Measurements from ENCODE around the gene WDR75. TPM values are rescaled to one million over a fixed set of nuclear protein-coding genes. Genes with fewer than 3 reads are reported as not detected.

The WDR75 gene
- 10 to 100 TPM; 45.1 to 73.9 (median 55.4) TPM for total RNA-seq

GRCh38 chr2:189440947-189441708 lies at the start of gene WDR75:
Gene WDR75, plus strand, starts transcription at chr2:189441474. Its CDS starts 19 bp downstream, at chr2:189441493.
- Histone ChIP-seq H3K27ac (peak within 1 kb of the TSS; percentile 85 to 93), H3K4me1 (replicated peaks in 1 of 2) (peaks cover 6 to 19% of the 10 kb centered on the region in 2 donors), H3K4me3 (peak within 1 kb of the TSS; percentile 52 to 67 (median 65))
- 0 to 3% (median 1%) methylated on average over 1 to 18 of the region's 48 CpGs; no CpG with 5 or more reads in 2 of the 10 experiments for WGBS, 10 experiments
- in situ Hi-C loops (cut with MboI; ENCODE audit: low pct_unique_long_range_greater_than_20kb in 2 of 9, low sequenced_read_pairs in 9 of 9, unreplicated experiment in 9 of 9) = no loop called here
- ATAC-seq (replicated peaks in 6 of 8) = peak; percentile 91 to 98 (median 97)

DNA sequence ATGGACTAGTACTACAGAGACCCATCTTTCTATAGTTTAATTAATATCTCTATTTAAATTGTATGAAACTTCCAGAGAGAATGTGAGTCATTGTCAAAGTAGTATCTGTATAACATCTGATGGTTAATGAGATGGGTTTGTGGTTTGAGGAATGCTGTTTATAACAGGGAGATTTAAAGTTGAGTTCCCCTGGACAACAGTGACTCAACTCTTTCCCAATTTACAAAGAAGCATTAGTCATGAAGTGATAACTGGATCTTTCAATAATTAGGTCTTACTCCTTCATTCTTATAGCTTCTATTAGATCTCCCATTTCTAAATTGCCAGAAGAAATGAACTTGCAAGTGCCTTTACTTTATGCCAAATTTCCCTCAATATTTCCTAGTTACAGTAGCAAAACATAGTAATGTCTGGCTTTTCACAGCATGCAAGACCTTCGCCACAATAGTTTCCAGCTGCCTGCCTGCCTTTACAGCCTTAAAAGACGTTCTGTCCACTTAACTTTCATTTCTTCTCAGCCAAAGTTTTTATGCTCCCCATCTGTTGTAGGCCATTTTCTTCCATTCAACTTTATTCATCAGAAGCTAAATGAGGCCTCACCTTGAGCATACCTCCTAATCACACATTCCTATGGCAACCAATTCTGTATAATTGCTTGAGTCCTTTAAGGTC lies 47.7 kb upstream of the WDR75 start:
- H3K27ac ChIP-seq = no peak overlapping the region

GRCh38 chr2:189394525-189394924 lies 46.7 kb upstream of the WDR75 start:
- no peak for ATAC-seq (replicated peaks in 6 of 8)
- H3K4me3 ChIP-seq = no peak overlapping the region
- no peaks in the 10 kb centered on the region for H3K4me1 ChIP-seq (replicated peaks in 1 of 2)
- in situ Hi-C loops (cut with MboI; ENCODE audit: low pct_unique_long_range_greater_than_20kb in 2 of 9, low sequenced_read_pairs in 9 of 9, unreplicated experiment in 9 of 9) = no loop called here
- H3K27ac ChIP-seq = no peak overlapping the region

More for the DNA sequence above, 47.7 kb upstream of the WDR75 start:
- Histone ChIP-seq H3K4me3 (no peak overlapping the region), H3K4me1 (replicated peaks in 1 of 2) (no peaks in the 10 kb centered on the region)
- 0 to 88% (median 50%) methylated on average over 1 to 2 of the region's 2 CpGs; no CpG with 5 or more reads in 1 of the 10 experiments for whole genome bisulfite sequencing, 10 experiments
- in situ Hi-C loops (cut with MboI; ENCODE audit: low pct_unique_long_range_greater_than_20kb in 2 of 9, low sequenced_read_pairs in 9 of 9, unreplicated experiment in 9 of 9) = no loop called here
- ATAC-seq (replicated peaks in 6 of 8) = peak in 4 of 8 experiments; percentile 53 to 100 (median 90)

- Histone ChIP-seq H3K4me3 (no peak overlapping the region), H3K4me1 (replicated peaks in 1 of 2) (peaks cover 0 to 3% of the 10 kb centered on the region in 2 donors), H3K27ac (no peak overlapping the region)
- no peak for ATAC-seq (replicated peaks in 6 of 8)
- in situ Hi-C loops (cut with MboI; ENCODE audit: low pct_unique_long_range_greater_than_20kb in 2 of 9, low sequenced_read_pairs in 9 of 9, unreplicated experiment in 9 of 9) = loop anchor here in 5 of 9 experiments (25.0 kb wide), 4 partner anchors 316 to 891 kb away; no protein-coding TSS in a partner anchor
- WGBS, 10 experiments = 52 to 100% (median 63%) methylated on average over 1 to 5 of the region's 5 CpGs; no CpG with 5 or more reads in 1 of the 10 experiments
Measured at GRCh38 chr2:189402932-189403331, 38.3 kb upstream of the WDR75 start.

DNA sequence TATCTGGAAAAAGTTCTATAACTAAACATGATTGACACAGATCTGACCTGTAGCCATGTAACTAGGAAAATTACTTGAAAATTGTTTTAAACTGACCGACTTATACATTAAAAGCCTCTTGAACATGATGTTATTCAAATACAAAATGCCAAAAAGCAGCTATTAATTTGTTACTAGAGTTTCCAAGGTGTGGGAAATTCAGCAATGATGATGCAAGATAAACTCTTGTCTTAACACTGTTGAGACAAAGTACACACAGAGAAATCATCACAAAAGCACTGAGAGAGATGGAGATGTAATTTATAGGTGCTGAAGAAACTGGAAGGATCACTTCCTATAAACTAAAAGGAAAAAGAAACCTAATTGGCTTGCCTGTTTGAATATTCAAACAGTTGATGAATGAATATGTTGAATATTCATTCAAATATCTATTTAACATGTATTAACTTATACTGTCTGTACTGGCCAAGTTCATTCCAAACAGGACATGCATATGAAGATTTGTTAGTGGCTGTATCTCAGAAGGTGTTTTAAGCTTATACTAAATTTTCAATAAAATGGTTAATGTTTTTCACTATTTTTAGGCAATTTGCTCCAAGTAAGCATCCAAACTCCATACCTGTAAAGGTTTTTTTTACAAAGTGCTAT lies 34.6 kb upstream of the WDR75 start:
- Histone ChIP-seq H3K4me1 (replicated peaks in 1 of 2) (peaks cover 0 to 3% of the 10 kb centered on the region in 2 donors), H3K4me3 (no peak overlapping the region), H3K27ac (no peak overlapping the region)
- 50 to 100% (median 75%) methylated on average over 1 of the region's 1 CpG; no CpG with 5 or more reads in 4 of the 10 experiments for WGBS, 10 experiments
- ATAC-seq (replicated peaks in 6 of 8) = peak in 3 of 8 experiments; percentile 63 to 92 (median 64)
- in situ Hi-C loops (cut with MboI; ENCODE audit: low pct_unique_long_range_greater_than_20kb in 2 of 9, low sequenced_read_pairs in 9 of 9, unreplicated experiment in 9 of 9) = loop anchor here in 5 of 9 experiments (25.0 kb wide), 4 partner anchors 319 to 894 kb away; no protein-coding TSS in a partner anchor

GRCh38 chr2:189407281-189408209 lies 33.7 kb upstream of the WDR75 start:
- Histone ChIP-seq H3K4me1 (replicated peaks in 1 of 2) (peaks cover 0 to 3% of the 10 kb centered on the region in 2 donors), H3K27ac (no peak overlapping the region), H3K4me3 (no peak overlapping the region)
- in situ Hi-C loops (cut with MboI; ENCODE audit: low pct_unique_long_range_greater_than_20kb in 2 of 9, low sequenced_read_pairs in 9 of 9, unreplicated experiment in 9 of 9) = loop anchor here in 5 of 9 experiments (25.0 kb wide), 4 partner anchors 320 to 895 kb away; no protein-coding TSS in a partner anchor
- 0 to 75% (median 33%) methylated on average over 1 to 4 of the region's 4 CpGs; no CpG with 5 or more reads in 1 of the 10 experiments for WGBS, 10 experiments
- peak in 3 of 8 experiments; percentile 60 to 77 (median 69) for ATAC-seq (replicated peaks in 6 of 8)

DNA sequence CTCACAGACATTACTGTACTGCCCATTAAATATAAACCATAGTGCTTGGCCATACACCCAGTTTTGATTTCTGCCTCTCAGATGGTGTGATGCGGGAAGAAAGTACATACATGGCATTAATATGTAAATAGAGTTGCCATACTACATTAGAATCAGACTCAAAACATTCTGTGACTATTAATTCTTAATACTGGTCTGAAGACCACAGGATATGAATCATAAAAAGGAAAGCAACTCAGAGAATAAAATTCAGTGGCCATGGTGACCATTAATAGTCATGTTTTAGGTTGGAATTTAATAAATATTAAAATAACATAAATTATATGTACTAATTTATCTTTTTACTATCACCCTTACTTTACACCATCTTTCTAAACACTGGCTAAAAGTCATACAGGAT lies 33.0 kb upstream of the WDR75 start:
- peaks cover 0 to 3% of the 10 kb centered on the region in 2 donors for H3K4me1 ChIP-seq (replicated peaks in 1 of 2)
- H3K4me3 ChIP-seq = no peak overlapping the region
- 17 to 100% (median 100%) methylated on average over 1 of the region's 1 CpG; no CpG with 5 or more reads in 4 of the 10 experiments for WGBS, 10 experiments
- no peak overlapping the region for H3K27ac ChIP-seq
- no peak for ATAC-seq (replicated peaks in 6 of 8)
- in situ Hi-C loops (cut with MboI; ENCODE audit: low pct_unique_long_range_greater_than_20kb in 2 of 9, low sequenced_read_pairs in 9 of 9, unreplicated experiment in 9 of 9) = loop anchor here in 5 of 9 experiments (25.0 kb wide), 4 partner anchors 321 to 896 kb away; no protein-coding TSS in a partner anchor

DNA sequence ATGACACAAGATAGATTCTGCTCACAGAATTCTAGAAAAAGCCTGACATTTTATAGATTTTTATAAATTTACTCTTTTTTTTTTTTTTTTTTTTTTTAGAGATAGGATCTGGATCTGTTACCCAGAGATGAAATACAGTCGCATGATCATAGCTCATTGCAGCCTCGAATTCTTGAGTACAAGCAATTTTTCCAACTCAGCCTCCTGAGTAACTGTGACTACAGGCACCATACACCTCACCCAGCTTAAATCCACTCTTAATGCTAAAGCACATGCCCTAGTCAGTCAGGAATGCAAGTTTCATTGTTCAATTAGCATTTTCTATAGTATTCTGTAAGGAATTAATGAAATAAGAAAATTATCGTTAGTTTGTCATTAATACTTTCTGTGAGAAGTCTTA lies 32.1 kb upstream of the WDR75 start:
- ATAC-seq (replicated peaks in 6 of 8) = no peak
- Histone ChIP-seq H3K4me3 (no peak overlapping the region), H3K4me1 (replicated peaks in 1 of 2) (peaks cover 0 to 3% of the 10 kb centered on the region in 2 donors), H3K27ac (no peak overlapping the region)
- in situ Hi-C loops (cut with MboI; ENCODE audit: low pct_unique_long_range_greater_than_20kb in 2 of 9, low sequenced_read_pairs in 9 of 9, unreplicated experiment in 9 of 9) = loop anchor here in 5 of 9 experiments (25.0 kb wide), 4 partner anchors 322 to 897 kb away; no protein-coding TSS in a partner anchor
- 31 to 100% (median 95%) methylated on average over 1 to 3 of the region's 3 CpGs for WGBS, 10 experiments

GRCh38 chr2:189409647-189410046 lies 31.6 kb upstream of the WDR75 start:
- WGBS, 10 experiments = 0 to 90% (median 83%) methylated on average over 1 of the region's 1 CpG; no CpG with 5 or more reads in 2 of the 10 experiments
- no peak for ATAC-seq (replicated peaks in 6 of 8)
- H3K4me1 ChIP-seq (replicated peaks in 1 of 2) = peaks cover 0 to 3% of the 10 kb centered on the region in 2 donors
- no peak overlapping the region for H3K27ac ChIP-seq
- no peak overlapping the region for H3K4me3 ChIP-seq
- in situ Hi-C loops (cut with MboI; ENCODE audit: low pct_unique_long_range_greater_than_20kb in 2 of 9, low sequenced_read_pairs in 9 of 9, unreplicated experiment in 9 of 9) = loop anchor here in 6 of 9 experiments (10.0 to 25.0 kb wide), 5 partner anchors 322 to 897 kb away; no protein-coding TSS in a partner anchor

- WGBS, 10 experiments = 0 to 60% (median 37%) methylated on average over 1 to 5 of the region's 5 CpGs; no CpG with 5 or more reads in 1 of the 10 experiments
- Histone ChIP-seq H3K4me1 (replicated peaks in 1 of 2) (peaks cover 0 to 3% of the 10 kb centered on the region in 2 donors), H3K4me3 (no peak overlapping the region), H3K27ac (no peak overlapping the region)
- peak in 3 of 8 experiments; percentile 65 to 81 (median 69) for ATAC-seq (replicated peaks in 6 of 8)
- in situ Hi-C loops (cut with MboI; ENCODE audit: low pct_unique_long_range_greater_than_20kb in 2 of 9, low sequenced_read_pairs in 9 of 9, unreplicated experiment in 9 of 9) = loop anchor here in 6 of 9 experiments (10.0 to 25.0 kb wide), 5 partner anchors 325 to 900 kb away; no protein-coding TSS in a partner anchor
Measured at GRCh38 chr2:189411860-189412259, 29.4 kb upstream of the WDR75 start.

DNA sequence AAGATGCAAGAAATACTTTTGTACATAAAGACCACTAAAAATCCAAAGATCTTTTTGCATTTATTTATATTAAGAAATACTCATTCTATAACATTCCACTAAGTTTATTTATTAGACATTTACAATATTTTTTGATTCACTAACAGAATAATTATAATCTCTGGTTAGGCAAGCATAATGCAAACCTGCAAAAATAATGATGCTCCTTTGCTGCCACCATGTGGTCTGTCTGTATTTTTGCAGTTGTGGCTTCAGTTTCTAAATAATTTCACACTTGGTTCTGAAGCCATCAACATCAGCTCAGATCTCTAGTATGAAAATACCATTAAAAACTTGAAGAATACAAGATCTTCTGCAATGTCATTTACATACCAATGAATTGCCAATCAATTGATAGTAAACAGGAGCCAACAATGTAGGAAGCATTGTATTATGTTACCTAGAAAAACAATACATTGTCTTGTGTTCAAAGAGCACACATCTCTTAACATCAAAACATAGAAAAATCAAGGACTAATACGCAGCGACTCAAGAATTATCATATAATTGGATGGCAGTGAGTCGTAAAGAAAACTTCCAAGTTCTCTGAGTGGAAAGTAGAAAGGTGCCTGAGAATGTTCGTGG lies 28.8 kb upstream of the WDR75 start:
- 13 to 58% (median 43%) methylated on average over 2 to 4 of the region's 4 CpGs for WGBS, 10 experiments
- in situ Hi-C loops (cut with MboI; ENCODE audit: low pct_unique_long_range_greater_than_20kb in 2 of 9, low sequenced_read_pairs in 9 of 9, unreplicated experiment in 9 of 9) = loop anchor here in 6 of 9 experiments (10.0 to 25.0 kb wide), 5 partner anchors 325 to 900 kb away; no protein-coding TSS in a partner anchor
- peak in 4 of 8 experiments; percentile 32 to 62 (median 36) for ATAC-seq (replicated peaks in 6 of 8)
- H3K4me3 ChIP-seq = no peak overlapping the region
- H3K27ac ChIP-seq = no peak overlapping the region
- no peaks in the 10 kb centered on the region for H3K4me1 ChIP-seq (replicated peaks in 1 of 2)

Measured in motor neuron (in vitro differentiated cells).